SK-N-SH treated with all-trans-retinoic acid at 6 μM for 48 hours (cell line): ENCODE results near the gene ARHGDIG.

Experiments used
- ATAC-seq: fragments of 200-7000 bp; cut with Tn5 transposase; 3 replicates; pipeline ENCODE4 v1.9.1; 2020; ENCODE audit warnings: mild to moderate bottlenecking, moderate library complexity
- BACH2 ChIP-seq: fragments of 250-450 bp; sonication (Bioruptor Pico); IDR thresholded peaks from 2 replicates; pipeline ENCODE4 v1.9.0; 2021; ENCODE audit warnings: mild to moderate bottlenecking, borderline replicate concordance
- CSDC2 ChIP-seq: fragments of 250-450 bp; sonication (Bioruptor Pico); IDR thresholded peaks from 2 replicates; pipeline ENCODE4 v1.5.0; 2020; ENCODE audit warnings: mild to moderate bottlenecking, moderate library complexity
- ESRRG ChIP-seq: fragments of 250-450 bp; sonication (Bioruptor Pico); IDR thresholded peaks from 2 replicates; pipeline ENCODE4 v1.6.1; 2021; ENCODE audit warnings: mild to moderate bottlenecking
- GLIS3 ChIP-seq: fragments of 250-450 bp; sonication (Bioruptor Pico); IDR thresholded peaks from 2 replicates; pipeline ENCODE4 v1.5.0; 2020; ENCODE audit warnings: mild to moderate bottlenecking, moderate library complexity
- ISL1 ChIP-seq: fragments of 250-450 bp; sonication (Bioruptor Pico); IDR thresholded peaks from 2 replicates; pipeline ENCODE4 v2.1.2; 2022; ENCODE audit warnings: mild to moderate bottlenecking, moderate library complexity
- PPARA ChIP-seq: fragments of 250-450 bp; sonication (Bioruptor Pico); IDR thresholded peaks from 2 replicates; pipeline ENCODE4 v1.5.0; 2020; ENCODE audit warnings: mild to moderate bottlenecking, borderline replicate concordance
- RARB ChIP-seq: fragments of 250-450 bp; sonication (Bioruptor Pico); IDR thresholded peaks from 2 replicates; pipeline ENCODE4 v1.8.0; 2021; ENCODE audit warnings: mild to moderate bottlenecking, moderate library complexity
- TCF4 ChIP-seq: fragments of 250-450 bp; sonication (Bioruptor Pico); IDR thresholded peaks from 2 replicates; pipeline ENCODE4 v1.8.0; 2021; ENCODE audit warnings: mild to moderate bottlenecking, moderate library complexity, borderline replicate concordance
- TSHZ2 ChIP-seq: fragments of 250-450 bp; sonication (Bioruptor Pico); IDR thresholded peaks from 2 replicates; pipeline ENCODE4 v1.5.0; 2020; ENCODE audit warnings: mild to moderate bottlenecking, moderate library complexity
- ZC3H10 ChIP-seq: fragments of 250-450 bp; sonication (Bioruptor Pico); IDR thresholded peaks from 2 replicates; pipeline ENCODE4 v1.5.1; 2021; ENCODE audit warnings: mild to moderate bottlenecking, moderate library complexity
- ZFP3 ChIP-seq: fragments of 250-450 bp; sonication (Bioruptor Pico); IDR thresholded peaks from 2 replicates; pipeline ENCODE4 v1.5.0; 2020; ENCODE audit warnings: mild to moderate bottlenecking, moderate library complexity
- ZNF565 ChIP-seq: fragments of 450-650 bp; formaldehyde crosslinking; conservative IDR thresholded peaks from 2 replicates; pipeline ENCODE4 v1.5.0; 2020; ENCODE audit warnings: low read depth, mild to moderate bottlenecking, moderate library complexity
- ZNF70 ChIP-seq: fragments of 450-650 bp; formaldehyde crosslinking; IDR thresholded peaks from 2 replicates; pipeline ENCODE4 v1.5.0; 2020; ENCODE audit warnings: mild to moderate bottlenecking, moderate library complexity
- ZNF8 ChIP-seq: fragments of 450-650 bp; formaldehyde crosslinking; IDR thresholded peaks from 2 replicates; pipeline ENCODE4 v1.5.0; 2020; ENCODE audit warnings: mild to moderate bottlenecking, moderate library complexity
- TF ChIP-seq, protein P1 (sequence below): fragments of 250-450 bp; sonication (Bioruptor Pico); IDR thresholded peaks from 2 replicates; pipeline ENCODE4 v1.8.0; 2020; ENCODE audit warnings: mild to moderate bottlenecking, moderate library complexity, borderline replicate concordance
- TF ChIP-seq, protein P2 (sequence below): fragments of 250-450 bp; sonication (Bioruptor Pico); IDR thresholded peaks from 2 replicates; pipeline ENCODE4 v1.8.0; 2021; ENCODE audit warnings: low read depth, mild to moderate bottlenecking, moderate library complexity, borderline replicate concordance
- TF ChIP-seq, protein P3 (sequence below): fragments of 250-450 bp; sonication (Bioruptor Pico); IDR thresholded peaks from 2 replicates; pipeline ENCODE4 v1.5.1; 2020; ENCODE audit warnings: low read depth, mild to moderate bottlenecking, moderate library complexity
- TF ChIP-seq, protein P4 (sequence below): fragments of 250-450 bp; sonication (Bioruptor Pico); IDR thresholded peaks from 2 replicates; pipeline ENCODE4 v1.5.1; 2021; ENCODE audit warnings: mild to moderate bottlenecking, moderate library complexity

Gene ARHGDIG

DNA sequence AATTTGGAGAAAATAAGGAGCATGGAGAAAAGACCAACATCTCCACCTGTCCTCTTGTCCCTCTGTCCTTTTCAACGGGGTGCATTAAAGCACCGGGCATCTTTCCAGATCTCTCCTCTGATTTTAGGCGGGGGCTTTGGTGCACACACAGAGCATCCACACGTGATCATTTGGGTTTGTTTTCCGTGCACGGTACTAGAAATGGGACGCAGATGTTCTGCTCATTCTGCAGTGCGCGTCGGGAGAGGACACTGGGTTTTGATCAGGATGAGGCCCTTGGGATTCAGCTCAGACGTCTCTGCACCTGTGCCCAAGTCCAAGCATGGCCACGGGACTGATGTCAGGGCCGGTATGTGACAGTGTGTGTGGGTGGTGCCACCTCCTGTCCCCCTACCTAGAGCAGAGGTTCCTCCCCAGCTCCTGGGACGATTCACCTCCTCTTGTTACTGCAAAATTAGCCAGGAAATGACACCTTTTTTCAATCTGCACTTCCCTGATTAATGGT lies 34.5 kb downstream of the ARHGDIG start (continued):
- TF ChIP-seq ZNF8 (CRISPR knock-in tag) (no peak), ZNF565 (CRISPR knock-in tag) (no peak), ZFP3 (CRISPR knock-in tag) (no peak), PPARA (no peak), ZC3H10 (CRISPR knock-in tag) (no peak), GLIS3 (CRISPR knock-in tag) (no peak)
- TF ChIP-seq, protein P1, sequence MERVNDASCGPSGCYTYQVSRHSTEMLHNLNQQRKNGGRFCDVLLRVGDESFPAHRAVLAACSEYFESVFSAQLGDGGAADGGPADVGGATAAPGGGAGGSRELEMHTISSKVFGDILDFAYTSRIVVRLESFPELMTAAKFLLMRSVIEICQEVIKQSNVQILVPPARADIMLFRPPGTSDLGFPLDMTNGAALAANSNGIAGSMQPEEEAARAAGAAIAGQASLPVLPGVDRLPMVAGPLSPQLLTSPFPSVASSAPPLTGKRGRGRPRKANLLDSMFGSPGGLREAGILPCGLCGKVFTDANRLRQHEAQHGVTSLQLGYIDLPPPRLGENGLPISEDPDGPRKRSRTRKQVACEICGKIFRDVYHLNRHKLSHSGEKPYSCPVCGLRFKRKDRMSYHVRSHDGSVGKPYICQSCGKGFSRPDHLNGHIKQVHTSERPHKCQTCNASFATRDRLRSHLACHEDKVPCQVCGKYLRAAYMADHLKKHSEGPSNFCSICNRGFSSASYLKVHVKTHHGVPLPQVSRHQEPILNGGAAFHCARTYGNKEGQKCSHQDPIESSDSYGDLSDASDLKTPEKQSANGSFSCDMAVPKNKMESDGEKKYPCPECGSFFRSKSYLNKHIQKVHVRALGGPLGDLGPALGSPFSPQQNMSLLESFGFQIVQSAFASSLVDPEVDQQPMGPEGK, result no peak
- TF ChIP-seq, all 23 proteins: peak for 0

DNA sequence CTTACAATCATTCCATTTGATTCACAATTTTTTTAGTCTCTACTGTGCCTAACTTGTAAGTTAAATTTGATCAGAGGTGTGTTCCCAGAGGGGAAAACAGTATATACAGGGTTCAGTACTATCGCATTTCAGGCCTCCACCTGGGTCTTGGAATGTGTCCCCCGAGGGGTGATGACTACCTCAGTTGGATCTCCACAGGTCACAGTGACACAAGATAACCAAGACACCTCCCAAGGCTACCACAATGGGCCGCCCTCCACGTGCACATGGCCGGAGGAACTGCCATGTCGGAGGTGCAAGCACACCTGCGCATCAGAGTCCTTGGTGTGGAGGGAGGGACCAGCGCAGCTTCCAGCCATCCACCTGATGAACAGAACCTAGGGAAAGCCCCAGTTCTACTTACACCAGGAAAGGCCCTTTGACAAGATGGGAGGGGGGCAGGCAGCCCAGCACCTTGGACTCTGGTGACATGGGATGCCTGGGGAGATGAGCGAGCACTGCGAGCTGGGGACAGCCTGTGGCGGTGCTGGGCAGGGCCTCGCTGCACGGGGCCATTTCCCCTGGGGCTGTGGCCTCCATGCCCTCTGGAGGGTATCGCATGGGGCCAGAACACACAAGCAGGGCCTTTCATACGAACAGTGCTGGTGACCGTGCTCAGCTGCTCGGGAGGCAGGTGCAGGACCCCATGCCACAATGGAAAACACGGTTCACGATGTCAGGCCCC lies 36.5 kb downstream of the ARHGDIG start:
- ATAC-seq, result no peak
- TF ChIP-seq, protein P2, sequence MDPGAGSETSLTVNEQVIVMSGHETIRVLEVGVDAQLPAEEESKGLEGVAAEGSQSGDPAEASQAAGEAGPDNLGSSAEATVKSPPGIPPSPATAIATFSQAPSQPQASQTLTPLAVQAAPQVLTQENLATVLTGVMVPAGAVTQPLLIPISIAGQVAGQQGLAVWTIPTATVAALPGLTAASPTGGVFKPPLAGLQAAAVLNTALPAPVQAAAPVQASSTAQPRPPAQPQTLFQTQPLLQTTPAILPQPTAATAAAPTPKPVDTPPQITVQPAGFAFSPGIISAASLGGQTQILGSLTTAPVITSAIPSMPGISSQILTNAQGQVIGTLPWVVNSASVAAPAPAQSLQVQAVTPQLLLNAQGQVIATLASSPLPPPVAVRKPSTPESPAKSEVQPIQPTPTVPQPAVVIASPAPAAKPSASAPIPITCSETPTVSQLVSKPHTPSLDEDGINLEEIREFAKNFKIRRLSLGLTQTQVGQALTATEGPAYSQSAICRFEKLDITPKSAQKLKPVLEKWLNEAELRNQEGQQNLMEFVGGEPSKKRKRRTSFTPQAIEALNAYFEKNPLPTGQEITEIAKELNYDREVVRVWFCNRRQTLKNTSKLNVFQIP (CRISPR knock-in tag), result no peak
- TF ChIP-seq ZNF8 (CRISPR knock-in tag) (no peak), ZNF70 (CRISPR knock-in tag) (no peak), TCF4 (CRISPR knock-in tag) (no peak), ESRRG (CRISPR knock-in tag) (no peak), RARB (no peak), TSHZ2 (CRISPR knock-in tag) (no peak)
- TF ChIP-seq, protein P1, result no peak
- TF ChIP-seq, protein P3, sequence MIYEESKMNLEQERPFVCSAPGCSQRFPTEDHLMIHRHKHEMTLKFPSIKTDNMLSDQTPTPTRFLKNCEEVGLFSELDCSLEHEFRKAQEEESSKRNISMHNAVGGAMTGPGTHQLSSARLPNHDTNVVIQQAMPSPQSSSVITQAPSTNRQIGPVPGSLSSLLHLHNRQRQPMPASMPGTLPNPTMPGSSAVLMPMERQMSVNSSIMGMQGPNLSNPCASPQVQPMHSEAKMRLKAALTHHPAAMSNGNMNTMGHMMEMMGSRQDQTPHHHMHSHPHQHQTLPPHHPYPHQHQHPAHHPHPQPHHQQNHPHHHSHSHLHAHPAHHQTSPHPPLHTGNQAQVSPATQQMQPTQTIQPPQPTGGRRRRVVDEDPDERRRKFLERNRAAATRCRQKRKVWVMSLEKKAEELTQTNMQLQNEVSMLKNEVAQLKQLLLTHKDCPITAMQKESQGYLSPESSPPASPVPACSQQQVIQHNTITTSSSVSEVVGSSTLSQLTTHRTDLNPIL, result no peak

GRCh38 chr16:317583-317982 lies 37.2 kb downstream of the ARHGDIG start:
- TF ChIP-seq CSDC2 (CRISPR knock-in tag) (no peak), ZNF565 (CRISPR knock-in tag) (no peak), TCF4 (CRISPR knock-in tag) (no peak), GLIS3 (CRISPR knock-in tag) (no peak), PPARA (no peak), RARB (no peak), ISL1 (no peak)
- ATAC-seq, result no peak

DNA sequence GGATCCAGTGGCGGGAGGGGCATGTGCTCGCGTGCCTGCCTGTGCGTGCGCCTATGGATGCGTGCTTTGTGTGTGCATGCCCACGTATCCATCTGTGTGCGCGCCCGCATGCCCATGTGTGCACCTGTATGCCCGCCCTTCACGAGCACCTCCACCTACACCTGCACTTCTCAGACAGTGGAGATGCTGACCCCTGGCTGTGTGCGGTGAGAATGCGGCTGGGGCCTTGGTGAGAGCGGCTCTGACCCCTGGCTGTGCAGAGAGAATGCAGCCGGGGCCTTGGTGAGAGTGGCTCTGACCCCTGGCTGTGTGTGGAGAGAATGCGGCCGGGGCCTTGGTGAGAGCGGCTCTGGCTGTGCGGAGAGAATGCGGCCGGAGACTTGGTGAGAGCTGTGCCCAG lies 38.2 kb downstream of the ARHGDIG start:
- ATAC-seq, result peak; percentile 39; the same call in 2 of the 3 replicates
- TF ChIP-seq CSDC2 (CRISPR knock-in tag) (no peak), GLIS3 (CRISPR knock-in tag) (no peak), TSHZ2 (CRISPR knock-in tag) (no peak), BACH2 (CRISPR knock-in tag) (no peak), ZFP3 (CRISPR knock-in tag) (no peak), ZNF70 (CRISPR knock-in tag) (no peak), ZNF8 (CRISPR knock-in tag) (no peak), RARB (no peak)
- TF ChIP-seq, protein P4, sequence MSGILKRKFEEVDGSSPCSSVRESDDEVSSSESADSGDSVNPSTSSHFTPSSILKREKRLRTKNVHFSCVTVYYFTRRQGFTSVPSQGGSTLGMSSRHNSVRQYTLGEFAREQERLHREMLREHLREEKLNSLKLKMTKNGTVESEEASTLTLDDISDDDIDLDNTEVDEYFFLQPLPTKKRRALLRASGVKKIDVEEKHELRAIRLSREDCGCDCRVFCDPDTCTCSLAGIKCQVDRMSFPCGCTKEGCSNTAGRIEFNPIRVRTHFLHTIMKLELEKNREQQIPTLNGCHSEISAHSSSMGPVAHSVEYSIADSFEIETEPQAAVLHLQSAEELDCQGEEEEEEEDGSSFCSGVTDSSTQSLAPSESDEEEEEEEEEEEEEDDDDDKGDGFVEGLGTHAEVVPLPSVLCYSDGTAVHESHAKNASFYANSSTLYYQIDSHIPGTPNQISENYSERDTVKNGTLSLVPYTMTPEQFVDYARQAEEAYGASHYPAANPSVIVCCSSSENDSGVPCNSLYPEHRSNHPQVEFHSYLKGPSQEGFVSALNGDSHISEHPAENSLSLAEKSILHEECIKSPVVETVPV, result no peak
- TF ChIP-seq, protein P1, result no peak
